HFF-Myc (cell line): ENCODE measurements around the gene ENPP7.

Experiments used
- DNase-seq: peaks from one replicate; pipeline ENCODE4 v3.0.0-alpha.2; 2011; ENCODE audit warnings: low read depth; ENCODE audit errors: extremely low read depth
- H3K4me3 ChIP-seq: replicated peaks from 2 replicates; pipeline ENCODE4 v1.5.1; 2011; ENCODE audit warnings: low read depth, mild to moderate bottlenecking, control low read depth, low read length
- CTCF ChIP-seq: IDR thresholded peaks from 2 replicates; pipeline ENCODE4 v1.5.1; 2012; ENCODE audit warnings: mild to moderate bottlenecking, low read depth, low read length, control low read depth; ENCODE audit errors: missing control alignments

The ENPP7 gene

GRCh38 chr17:79738643-79739042, 7.9 kb downstream of the ENPP7 start:
- TF ChIP-seq CTCF: no peak
- H3K4me3 ChIP-seq: no peak overlapping the region
- no peak for DNase-seq

GRCh38 chr17:79739148-79740062, 8.7 kb downstream of the ENPP7 start:
- H3K4me3 ChIP-seq: no peak overlapping the region
- TF ChIP-seq CTCF: no peak
- DNase-seq: no peak

- no peak overlapping the region for H3K4me3 ChIP-seq
- no peak for TF ChIP-seq CTCF
- DNase-seq: no peak
These were observed 9.7 kb downstream of the ENPP7 start for GRCh38 chr17:79740413-79740812.

- H3K4me3 ChIP-seq: no peak overlapping the region
- DNase-seq: no peak
- TF ChIP-seq CTCF: no peak
These were observed 10.6 kb downstream of the ENPP7 start for GRCh38 chr17:79741401-79741750.

GRCh38 chr17:79741751-79742588, 11.2 kb downstream of the ENPP7 start:
- peak; percentile 90 for TF ChIP-seq CTCF
- DNase-seq: no peak
- no peak overlapping the region for H3K4me3 ChIP-seq

- DNase-seq: no peak
- no peak for TF ChIP-seq CTCF
- H3K4me3 ChIP-seq: no peak overlapping the region
These were observed 11.8 kb downstream of the ENPP7 start for GRCh38 chr17:79742589-79742918.
